Measurements from ENCODE around the gene ATP8B1.
A peak's percentile ranks its signal among the peaks of the same experiment; 100 is the strongest.

Gene ATP8B1

GRCh38 chr18:57816208-57816954 is 13.3 kb upstream of the ATP8B1 start:
- DNase-seq, result no peak

GRCh38 chr18:57814555-57814954 is 11.4 kb upstream of the ATP8B1 start:
- no peak for DNase-seq

- no peak for DNase-seq
Measured at GRCh38 chr18:57813245-57813644, 10.1 kb upstream of the ATP8B1 start.

- DNase-seq, result no peak
Measured at GRCh38 chr18:57812126-57812477, 9.0 kb upstream of the ATP8B1 start.

GRCh38 chr18:57811477-57812125 is 8.5 kb upstream of the ATP8B1 start:
- DNase-seq, result no peak

GRCh38 chr18:57809190-57809589 is 6.1 kb upstream of the ATP8B1 start:
- DNase-seq, result no peak

GRCh38 chr18:57807336-57808117 is 4.4 kb upstream of the ATP8B1 start:
- DNase-seq, result no peak

- DNase-seq, result no peak
Measured at GRCh38 chr18:57806978-57807285, 3.8 kb upstream of the ATP8B1 start.

- no peak for DNase-seq
Measured at GRCh38 chr18:57806201-57806977, 3.3 kb upstream of the ATP8B1 start.

GRCh38 chr18:57805117-57805516 is 2.0 kb upstream of the ATP8B1 start:
- no peak for DNase-seq

GRCh38 chr18:57804557-57804956 is 1.4 kb upstream of the ATP8B1 start:
- no peak for DNase-seq

- no peak for DNase-seq
Measured at GRCh38 chr18:57802213-57803102, 657 bp downstream of the ATP8B1 start.

- no peak for DNase-seq
Measured at GRCh38 chr18:57801761-57802212, 1.3 kb downstream of the ATP8B1 start.

- DNase-seq, result no peak
Measured at GRCh38 chr18:57801325-57801724, 1.8 kb downstream of the ATP8B1 start.

GRCh38 chr18:57798713-57799373 is 4.3 kb downstream of the ATP8B1 start:
- no peak for DNase-seq

- DNase-seq, result peak; percentile 56
Measured at GRCh38 chr18:57797209-57797651, 5.9 kb downstream of the ATP8B1 start.

GRCh38 chr18:57794951-57795728 is 8.0 kb downstream of the ATP8B1 start:
- no peak for DNase-seq

GRCh38 chr18:57793302-57793986 is 9.7 kb downstream of the ATP8B1 start:
- no peak for DNase-seq

GRCh38 chr18:57792631-57793301 is 10.3 kb downstream of the ATP8B1 start:
- DNase-seq, result no peak
